ENCODE results near the gene CNGA2. TPM values are rescaled to one million over a fixed set of nuclear protein-coding genes. Genes with fewer than 3 reads are reported as not detected.
A peak's percentile ranks its signal among the peaks of the same experiment; 100 is the strongest.
"Not testable (repeated sequence)": the region's sequence is repeated elsewhere in the genome, so short reads cannot be mapped to it uniquely, and the experiment has no call there.

The CNGA2 gene
- under 1 TPM in 1 of 10 donors, not detected in 9; 0.07 TPM for polyA plus RNA-seq (ENCODE audit: insufficient read length in 10 of 10)
- long read RNA-seq, donor 1: 0 reads
- long read RNA-seq, donor 2: 0 reads
- long read RNA-seq, donor 3: 0 reads
- long read RNA-seq, donor 4: 0 reads
- long read RNA-seq, donor 5: 0 reads
- long read RNA-seq, donor 6: 0 reads
- long read RNA-seq, donor 7: 0 reads
- long read RNA-seq, donor 8: 0 reads
- long read RNA-seq, donor 9: 0 reads

- no peak for DNase-seq
These were observed at the start of gene CNGA2 for GRCh38 chrX:151734446-151734845. CNGA2 (plus strand) TSS chrX:151734746; CDS start chrX:151738484, 3,738 bp downstream.

DNA sequence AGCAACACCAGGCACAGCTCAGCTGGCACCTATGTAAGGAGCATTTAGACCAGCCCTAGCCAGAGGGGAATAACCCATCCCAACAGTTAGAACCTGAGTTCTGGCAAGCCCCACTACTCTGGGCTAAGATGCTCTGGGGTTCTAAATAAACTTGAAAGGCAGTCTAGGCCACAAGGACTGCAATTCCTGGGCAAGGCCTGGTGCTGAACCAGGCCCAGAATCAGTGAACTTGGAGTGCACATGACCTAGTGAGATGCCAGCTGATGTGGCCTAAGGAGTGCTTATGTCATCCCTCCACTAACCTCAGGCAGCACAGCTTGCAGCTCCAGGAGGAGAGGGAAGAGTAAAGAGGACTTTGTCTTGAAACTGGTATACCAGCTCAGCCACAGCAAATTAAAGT is 46.9 kb upstream of the CNGA2 start:
- no peak for DNase-seq

GRCh38 chrX:151688695-151689094 is 45.9 kb upstream of the CNGA2 start:
- no peak for DNase-seq

DNA sequence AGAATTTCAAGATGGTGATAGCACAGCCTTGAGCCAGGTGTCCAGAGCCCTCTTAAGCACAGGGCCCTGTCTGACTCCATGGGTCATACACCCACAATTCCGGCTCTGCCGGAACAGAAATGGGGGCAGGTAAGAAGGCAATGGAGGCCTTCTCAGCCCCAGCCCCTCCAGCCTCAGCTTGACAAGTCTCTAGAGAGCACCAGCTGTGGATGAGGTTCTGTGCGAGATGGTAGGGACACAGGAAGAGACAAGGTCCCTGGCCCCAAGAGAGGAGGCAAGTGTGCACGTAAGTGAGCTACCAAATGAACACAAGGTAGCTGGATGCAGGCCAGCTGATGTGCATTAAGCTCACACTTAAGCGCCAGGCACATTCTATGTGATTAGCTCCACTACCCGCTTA is 41.7 kb upstream of the CNGA2 start:
- DNase-seq: no peak

DNA sequence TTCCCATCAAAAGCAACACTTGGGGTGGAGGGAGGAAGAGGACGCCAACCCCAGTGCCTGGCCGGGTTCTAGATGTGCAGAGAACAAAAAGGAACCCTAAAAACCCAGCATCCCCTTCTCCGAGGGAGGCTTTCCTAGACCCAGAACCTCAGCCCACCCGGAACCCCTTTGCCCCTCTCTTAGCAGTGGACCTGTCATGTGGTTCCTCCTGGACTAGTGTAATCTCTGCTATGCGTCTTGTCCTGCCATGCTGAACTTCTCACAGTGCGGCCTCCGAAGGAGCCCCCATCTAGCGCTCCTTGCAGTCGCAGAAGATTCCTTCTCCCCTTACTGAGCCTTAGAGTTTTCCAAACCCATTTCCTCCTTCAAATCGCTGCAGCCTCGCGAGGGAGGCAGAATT is 40.4 kb upstream of the CNGA2 start:
- DNase-seq: no peak

DNA sequence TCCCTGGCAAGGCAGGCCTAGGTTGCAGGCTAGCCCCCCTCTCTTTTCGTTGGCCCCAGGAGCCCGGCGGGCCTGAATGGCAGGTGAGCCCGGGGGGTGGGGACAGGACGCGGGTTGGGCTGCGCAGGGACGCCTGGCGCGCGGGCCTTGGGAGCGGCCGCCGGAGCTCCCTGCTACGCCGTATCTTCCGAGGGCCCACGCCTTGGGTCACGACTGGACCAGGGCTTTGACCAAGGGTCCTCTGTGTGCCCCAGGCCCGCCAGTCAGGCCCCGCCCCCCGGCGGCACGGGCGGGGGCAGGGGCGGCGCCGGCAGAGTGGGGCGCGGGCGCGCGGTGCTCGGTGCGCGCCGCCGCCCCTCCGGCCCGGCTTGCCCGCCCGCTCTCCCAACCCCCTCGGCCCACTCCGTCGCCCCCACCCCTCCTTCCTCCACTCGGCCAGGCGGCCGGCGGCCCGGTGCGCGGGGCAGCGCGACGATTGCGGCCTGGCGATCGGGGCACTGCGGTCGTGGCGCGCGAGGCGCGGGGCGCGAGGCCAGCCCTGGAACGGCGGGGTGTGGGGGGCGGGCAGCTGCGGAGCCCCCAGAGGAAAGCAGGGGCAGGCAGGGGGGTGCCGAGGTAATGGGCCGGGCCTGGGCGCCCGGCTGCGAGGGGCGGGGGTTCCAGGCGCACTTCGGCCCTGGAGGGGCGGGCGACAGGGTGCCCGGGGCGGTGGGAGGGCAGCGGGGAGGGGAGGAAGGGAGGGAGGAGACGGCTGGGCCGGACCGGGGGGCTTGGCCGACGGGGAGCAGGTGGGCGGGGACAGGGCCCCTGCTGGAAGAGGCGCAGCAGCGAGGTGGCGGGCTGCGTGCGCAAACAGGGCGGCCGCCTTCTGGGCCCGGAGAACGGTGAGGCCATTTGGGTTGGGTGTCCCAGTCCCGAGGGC is 39.6 kb upstream of the CNGA2 start, which contains the start of gene PRRG3:
PRRG3 (plus strand) TSS at position 798 of the 922 bp plus-strand sequence. CDS start 3,357 bp downstream, outside the sequence.
- peak in 2 of 3 donors; percentile 69 to 81 for DNase-seq

GRCh38 chrX:151695583-151696340 is 38.8 kb upstream of the CNGA2 start:
- peak in 2 of 3 donors; percentile 53 to 74 for DNase-seq

DNA sequence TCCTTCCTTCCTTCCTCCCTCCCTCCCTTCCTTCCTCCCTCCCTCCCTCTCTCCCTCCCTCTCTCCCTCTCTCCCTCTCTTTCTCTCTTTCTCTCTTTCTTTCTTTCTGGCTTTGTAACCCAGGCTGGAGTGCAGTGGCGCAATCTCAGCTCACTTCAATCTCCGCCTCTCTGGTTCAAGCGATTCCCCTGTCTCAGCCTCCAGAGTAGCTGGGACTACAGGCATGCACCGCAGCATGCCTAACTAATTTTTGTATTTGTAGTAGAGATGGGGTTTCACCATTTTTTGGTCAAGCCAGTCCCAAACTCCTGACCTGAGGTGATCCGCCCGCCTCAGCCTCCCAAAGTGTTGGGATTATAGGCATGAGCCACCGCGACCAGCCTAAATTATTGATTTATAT is 37.5 kb upstream of the CNGA2 start:
- not testable (repeated sequence) for DNase-seq

- DNase-seq: peak; percentile 84 to 90 (median 85)
These were observed 37.0 kb upstream of the CNGA2 start for GRCh38 chrX:151697522-151697921.

DNA sequence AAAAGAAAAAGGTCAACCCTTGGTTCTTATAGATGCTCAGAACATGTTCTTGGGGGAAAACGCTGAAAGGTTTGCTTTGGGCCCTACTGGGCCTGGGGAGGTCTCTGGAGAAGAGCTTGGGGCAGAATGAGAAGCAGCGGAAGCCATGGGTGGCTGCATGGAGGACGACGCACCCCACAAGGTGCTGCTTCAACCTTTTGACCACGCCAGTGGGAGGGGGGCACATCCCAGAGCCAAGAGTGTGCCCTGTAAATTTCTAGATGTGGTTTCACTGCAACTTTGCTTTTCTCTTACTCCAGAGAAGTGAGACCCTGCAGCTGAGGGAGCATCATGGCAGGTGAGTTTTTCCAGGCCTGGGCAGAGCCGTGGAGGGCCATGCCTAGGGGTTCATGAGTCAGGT is 36.1 kb upstream of the CNGA2 start:
- DNase-seq: no peak

GRCh38 chrX:151699746-151700145 is 34.8 kb upstream of the CNGA2 start:
- no peak for DNase-seq

GRCh38 chrX:151700581-151700980 is 34.0 kb upstream of the CNGA2 start:
- no peak for DNase-seq

- no peak for DNase-seq
These were observed 33.5 kb upstream of the CNGA2 start for GRCh38 chrX:151701071-151701470.

DNA sequence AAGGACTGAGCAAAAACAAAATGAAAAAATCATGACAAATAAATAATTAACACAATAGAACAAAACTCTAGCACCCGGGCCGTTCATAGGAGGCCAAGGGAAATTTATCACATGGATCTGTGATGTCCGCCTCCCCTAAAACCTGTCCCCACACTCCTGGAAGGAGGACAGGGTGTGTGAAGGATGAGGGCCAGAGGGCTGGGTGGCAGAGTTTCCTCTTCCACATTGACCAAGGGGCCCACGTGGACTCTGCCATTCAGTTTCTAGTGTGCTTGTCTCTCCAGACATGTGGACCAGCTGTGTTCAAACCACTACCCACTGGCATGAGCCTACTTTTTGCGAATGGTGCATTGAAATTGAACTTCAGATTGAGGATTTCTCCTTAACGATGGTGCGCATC is 33.0 kb upstream of the CNGA2 start:
- DNase-seq: no peak

GRCh38 chrX:151702026-151702714 is 32.4 kb upstream of the CNGA2 start:
- no peak for DNase-seq

DNA sequence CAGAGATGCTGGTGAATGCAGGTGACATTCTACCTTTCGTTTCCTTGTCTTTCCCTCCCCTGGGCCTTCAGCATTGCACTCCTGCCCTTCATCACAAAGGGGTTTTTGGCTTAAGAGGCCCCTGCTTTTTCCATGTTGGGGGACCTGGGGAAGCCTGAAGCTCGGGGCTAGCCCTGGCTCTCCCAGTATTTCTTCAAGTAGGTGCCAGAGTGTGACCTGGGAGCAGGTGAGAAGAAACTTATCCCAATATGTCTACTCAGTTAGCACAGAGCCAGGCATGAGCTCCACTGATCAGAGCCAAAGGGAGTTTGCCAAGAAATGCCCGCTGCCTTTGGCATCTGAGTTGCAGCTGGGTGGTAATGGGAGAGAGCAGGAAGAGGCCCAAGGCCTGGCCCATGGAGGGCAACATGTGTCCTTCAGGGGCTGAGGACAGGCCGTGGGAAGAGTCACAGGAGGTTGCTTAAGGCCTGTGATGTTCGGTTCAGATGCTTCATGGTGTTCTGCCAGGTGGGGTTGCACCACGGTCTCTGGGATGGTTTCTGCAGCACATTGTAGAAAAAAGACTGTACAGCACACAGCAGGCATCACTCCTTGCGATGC is 31.7 kb upstream of the CNGA2 start:
- DNase-seq: no peak

- DNase-seq: peak; percentile 73 to 81 (median 78)
These were observed 31.1 kb upstream of the CNGA2 start for GRCh38 chrX:151703487-151703886.

DNA sequence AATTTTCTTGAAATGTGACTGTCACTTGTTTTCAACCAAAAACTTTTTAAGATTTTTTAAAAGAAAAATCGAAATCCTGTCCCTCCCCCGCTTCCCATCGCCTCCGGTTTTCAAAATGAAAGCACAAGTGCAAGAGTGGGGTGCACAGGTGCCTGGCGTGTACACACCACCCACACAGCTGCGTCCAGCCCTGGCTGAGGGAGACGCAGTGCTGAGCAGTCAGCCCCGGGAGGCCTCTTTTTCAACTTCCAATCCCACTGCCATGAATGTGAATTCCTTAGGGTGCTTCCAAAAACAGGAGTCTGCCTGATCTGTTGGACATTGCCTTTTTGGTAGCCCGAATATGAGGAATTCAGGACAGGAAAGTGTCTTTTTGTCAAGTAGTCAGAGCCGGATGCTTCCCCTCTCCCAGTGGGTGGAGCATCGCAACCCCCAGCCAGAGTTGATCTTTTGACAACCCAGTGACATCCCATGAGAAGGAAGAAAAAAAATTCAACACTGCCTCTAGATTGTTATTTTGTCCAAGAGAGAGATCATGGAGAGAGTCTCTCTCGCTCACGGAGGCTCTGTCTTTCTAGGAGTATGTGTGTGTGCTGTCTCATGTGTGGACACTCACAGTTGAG is 30.4 kb upstream of the CNGA2 start:
- DNase-seq: peak in 1 of 3 donors; percentile 37

DNA sequence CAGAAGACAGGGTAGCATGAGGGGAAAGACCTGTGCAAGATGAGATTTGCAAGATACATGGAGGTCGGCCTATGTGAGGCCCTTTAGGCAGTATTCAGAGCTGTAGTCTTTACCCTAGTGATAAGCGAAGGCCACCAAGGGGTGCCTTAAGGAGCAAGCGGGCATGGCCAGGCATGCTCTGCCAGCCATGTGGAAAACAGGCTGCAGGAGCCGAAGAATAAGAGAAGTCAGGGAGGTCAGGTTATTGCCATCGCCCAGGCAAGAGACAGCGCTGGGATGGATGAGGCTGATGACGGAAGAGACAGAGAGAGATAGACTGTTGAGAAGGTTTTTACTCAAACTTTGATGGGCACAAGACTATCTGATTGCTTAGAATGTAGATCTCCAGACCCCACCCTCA is 25.7 kb upstream of the CNGA2 start:
- DNase-seq: no peak

DNA sequence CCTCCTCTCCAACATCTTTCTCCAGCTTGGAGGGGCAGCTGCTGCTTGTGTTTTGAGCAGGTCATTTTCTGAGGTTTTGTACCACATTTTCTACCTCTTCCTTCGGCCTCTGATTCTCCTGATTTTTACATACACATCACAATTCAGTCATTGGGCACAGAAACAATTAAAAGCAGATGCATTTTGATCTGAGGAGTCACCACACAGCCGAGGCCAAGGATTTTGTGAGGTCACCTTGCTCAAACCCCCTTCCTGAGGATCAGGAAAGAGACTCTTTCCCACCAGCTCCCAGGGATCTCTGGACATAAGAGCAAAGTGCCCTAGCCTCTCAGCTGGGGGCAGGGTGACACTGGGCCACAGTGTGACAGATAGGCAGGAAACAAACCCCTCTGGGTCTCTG is 24.1 kb upstream of the CNGA2 start:
- DNase-seq: no peak

DNA sequence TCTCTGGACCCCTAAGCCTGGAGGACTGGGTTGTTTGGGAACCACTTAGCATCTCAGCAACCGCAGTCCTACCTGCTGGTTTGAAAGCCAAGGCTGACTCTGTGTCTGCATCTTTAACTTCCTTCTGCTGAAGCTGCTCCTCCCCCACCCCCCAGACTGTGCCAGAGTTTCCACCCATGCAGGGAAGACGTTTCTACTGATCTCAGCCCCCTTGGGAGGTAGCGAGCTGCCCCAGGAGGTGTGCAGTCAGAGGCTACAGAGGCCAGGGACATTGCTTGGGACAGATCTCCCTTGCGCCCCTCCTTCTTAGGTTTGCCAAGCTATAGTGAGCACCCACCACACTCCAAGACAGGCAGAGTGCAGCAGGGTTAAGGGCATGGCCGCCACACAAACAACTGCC is 23.4 kb upstream of the CNGA2 start:
- no peak for DNase-seq

Measured in muscle of back (tissue), 13 donors.